Measurements from ENCODE around the gene SIL1. TPM values are rescaled to one million over a fixed set of nuclear protein-coding genes. Genes with fewer than 3 reads are reported as not detected.

The SIL1 gene
- total and polyA plus RNA-seq, 9 of the 15 experiments (the other 6 are each of a cell fraction or from before 2014, with no cell fraction given): 1.3 to 30.5 (median 18.1) TPM

GRCh38 chr5:138938526-138938925, 259.6 kb downstream of the SIL1 start:
- TF ChIP-seq ZNF609 (CRISPR knock-in tag; IDR thresholded peaks at IDR 0.05; ENCODE audit: borderline replicate concordance) (no peak), ZNF316 (IDR thresholded peaks at IDR 0.05) (peak; percentile 44), C11orf30 (IDR thresholded peaks at IDR 0.05; ENCODE audit: low read depth) (0 out of 2 replicates have a peak, but pooled peaks have one; percentile 13), MAFG (tag; conservative IDR thresholded peaks at IDR 0.05) (0 out of 2 replicates have a peak, but pooled peaks have one; percentile 21)
- ChIA-PET POLR2A (no interaction called here), CTCF (ENCODE audit: low intra/inter-chr PET ratio) (no interaction called here)
- Histone ChIP-seq H3K27ac (ENCODE audit: extremely low read depth, low read depth, low read length) (no peak overlapping the region), H3K79me2 (ENCODE audit: control insufficient read depth, insufficient read depth, low read length) (no peaks in the 10 kb centered on the region), H4K20me1 (replicated peaks; ENCODE audit: control insufficient read depth, insufficient read depth, low read length) (peaks cover 7% of the 10 kb centered on the region; the same call in 1 of the 2 replicates), H3K4me3 (no peak overlapping the region), H3K36me3 (ENCODE audit: control insufficient read depth, insufficient read depth, low read length) (peaks cover 15% of the 10 kb centered on the region; the same call in 2 of the 3 replicates), H3K4me1 (replicated peaks in 1 of 2; ENCODE audit: control insufficient read depth in 2 of 2, insufficient read depth in 2 of 2, low read length in 2 of 2) (0 out of 5 replicates have a peak, but pooled peaks cover 0 to 2% of the 10 kb centered on the region in 2 experiments), H3K9me3 (replicated peaks; ENCODE audit: control insufficient read depth, insufficient read depth, low read depth, low read length) (no peaks in the 10 kb centered on the region), H2AFZ (ENCODE audit: low read depth, low read length) (no peak overlapping the region), H3K4me2 (ENCODE audit: insufficient read depth, low read length) (no peak overlapping the region), H3K27me3 (ENCODE audit: control insufficient read depth in 2 of 2, insufficient read depth in 2 of 2, low read length in 2 of 2) (no peaks in the 10 kb centered on the region), H3K9ac (ENCODE audit: insufficient read depth in 1 of 2, low read depth in 2 of 2, low read length in 2 of 2) (no peak overlapping the region), H3K9me1 (ENCODE audit: control insufficient read depth, insufficient read depth, low read length) (no peaks in the 10 kb centered on the region)
- in situ Hi-C loops (cut with MboI) (no loop called here), intact Hi-C loops (cut with micrococcal nuclease) (loop anchor here (10.0 kb wide), 1 partner anchor 294 kb away; no protein-coding TSS in a partner anchor)
- no TSS peak for BruUV-seq (replicated peaks)
- no peak for FAIRE-seq
- no peak for DNase-seq (ENCODE audit: extremely low read depth in 1 of 4, low spot score in 3 of 4)
- no peak for ATAC-seq
- WGBS (ENCODE audit: insufficient coverage, low coverage, missing lambda C conversion rate): 53% methylated on average over 5 of the region's 5 CpGs
